Panc1 (cell line): ENCODE data around the gene PPIE.

Experiments used
- CTCF ChIP-seq: fragments of 450-650 bp; IDR thresholded peaks from 2 replicates; pipeline ENCODE4 v1.5.1; 2017; ENCODE audit warnings: mild to moderate bottlenecking
- POLR2AphosphoS5 ChIP-seq: IDR thresholded peaks from 2 replicates; pipeline ENCODE4 v1.6.1; 2012; ENCODE audit warnings: mild to moderate bottlenecking, low read depth, low read length, moderate library complexity
- SIN3A ChIP-seq: IDR thresholded peaks from 2 replicates; pipeline ENCODE4 v1.6.1; 2012; ENCODE audit warnings: low read depth, mild to moderate bottlenecking, low read length, moderate library complexity, borderline replicate concordance; ENCODE audit not compliant: insufficient read depth
- TF ChIP-seq, protein P1 (sequence below), 2 experiments: IDR thresholded peaks; 2 replicates each; pipeline ENCODE4 v1.6.1; 2011 to 2012; ENCODE audit warnings: low read depth in 2 of 2, control low read depth in 1 of 2, low read length in 1 of 2, mild to moderate bottlenecking in 1 of 2, moderate library complexity in 1 of 2; ENCODE audit not compliant: insufficient read depth in 1 of 2

DNA sequence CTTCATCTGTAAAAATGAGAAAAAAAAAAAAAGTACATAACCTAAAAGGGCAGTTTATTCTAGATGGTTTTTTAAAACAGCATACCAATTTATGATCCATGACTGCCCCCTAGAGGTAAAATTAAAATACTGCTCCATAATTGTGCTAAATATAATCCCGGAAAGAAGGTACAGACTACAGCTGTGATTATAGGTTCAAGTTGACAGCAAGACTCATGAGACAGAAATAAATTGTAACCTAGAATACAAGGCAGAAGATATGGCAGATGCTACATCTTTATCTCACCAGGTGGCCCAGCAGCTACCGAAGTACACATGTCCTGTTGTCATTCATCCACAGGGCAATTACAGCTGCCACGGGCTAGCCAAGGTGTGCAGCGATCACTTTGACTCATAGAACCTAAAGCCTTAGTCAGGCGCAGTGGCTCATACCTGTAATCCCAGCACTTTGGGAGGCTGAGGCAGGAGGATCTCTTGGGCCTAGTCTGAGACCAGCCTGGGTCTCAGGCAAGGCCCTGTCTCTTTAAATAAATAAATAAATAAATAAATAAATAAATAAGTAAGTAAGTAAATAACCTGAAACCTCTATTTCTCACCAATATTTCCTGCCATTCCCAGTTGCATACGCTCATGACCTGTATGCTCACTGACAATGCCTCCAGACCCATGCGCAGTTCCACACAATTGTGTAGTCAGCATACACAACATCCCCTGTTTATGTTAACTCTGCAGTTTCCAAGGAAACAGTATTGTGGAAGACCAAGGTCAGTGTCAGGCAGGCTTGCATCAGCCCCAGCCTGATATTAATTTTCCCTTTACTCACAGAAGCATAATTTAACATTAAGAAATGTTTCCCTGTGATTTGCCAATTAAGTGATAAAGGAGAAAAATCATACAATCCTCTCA, 18.3 kb upstream of the PPIE start:
- TF ChIP-seq CTCF (peak; percentile 74), SIN3A (no peak), POLR2AphosphoS5 (no peak)
- TF ChIP-seq, protein P1, sequence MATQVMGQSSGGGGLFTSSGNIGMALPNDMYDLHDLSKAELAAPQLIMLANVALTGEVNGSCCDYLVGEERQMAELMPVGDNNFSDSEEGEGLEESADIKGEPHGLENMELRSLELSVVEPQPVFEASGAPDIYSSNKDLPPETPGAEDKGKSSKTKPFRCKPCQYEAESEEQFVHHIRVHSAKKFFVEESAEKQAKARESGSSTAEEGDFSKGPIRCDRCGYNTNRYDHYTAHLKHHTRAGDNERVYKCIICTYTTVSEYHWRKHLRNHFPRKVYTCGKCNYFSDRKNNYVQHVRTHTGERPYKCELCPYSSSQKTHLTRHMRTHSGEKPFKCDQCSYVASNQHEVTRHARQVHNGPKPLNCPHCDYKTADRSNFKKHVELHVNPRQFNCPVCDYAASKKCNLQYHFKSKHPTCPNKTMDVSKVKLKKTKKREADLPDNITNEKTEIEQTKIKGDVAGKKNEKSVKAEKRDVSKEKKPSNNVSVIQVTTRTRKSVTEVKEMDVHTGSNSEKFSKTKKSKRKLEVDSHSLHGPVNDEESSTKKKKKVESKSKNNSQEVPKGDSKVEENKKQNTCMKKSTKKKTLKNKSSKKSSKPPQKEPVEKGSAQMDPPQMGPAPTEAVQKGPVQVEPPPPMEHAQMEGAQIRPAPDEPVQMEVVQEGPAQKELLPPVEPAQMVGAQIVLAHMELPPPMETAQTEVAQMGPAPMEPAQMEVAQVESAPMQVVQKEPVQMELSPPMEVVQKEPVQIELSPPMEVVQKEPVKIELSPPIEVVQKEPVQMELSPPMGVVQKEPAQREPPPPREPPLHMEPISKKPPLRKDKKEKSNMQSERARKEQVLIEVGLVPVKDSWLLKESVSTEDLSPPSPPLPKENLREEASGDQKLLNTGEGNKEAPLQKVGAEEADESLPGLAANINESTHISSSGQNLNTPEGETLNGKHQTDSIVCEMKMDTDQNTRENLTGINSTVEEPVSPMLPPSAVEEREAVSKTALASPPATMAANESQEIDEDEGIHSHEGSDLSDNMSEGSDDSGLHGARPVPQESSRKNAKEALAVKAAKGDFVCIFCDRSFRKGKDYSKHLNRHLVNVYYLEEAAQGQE (IDR thresholded peaks at IDR 0.05; ENCODE audit: insufficient read depth in 1 of 2, low read depth in 2 of 2, low read length in 1 of 2), result no peak
